ENCODE results near the gene TGFBR1.
"Not testable (repeated sequence)": the region's sequence is repeated elsewhere in the genome, so short reads cannot be mapped to it uniquely, and the experiment has no call there.

Gene TGFBR1

GRCh38 chr9:99192786-99193465 is 88.0 kb downstream of the TGFBR1 start:
- peak; percentile 24 for DNase-seq

GRCh38 chr9:99193466-99193821 is 88.5 kb downstream of the TGFBR1 start:
- DNase-seq = no peak

GRCh38 chr9:99196484-99196883 is 91.6 kb downstream of the TGFBR1 start:
- DNase-seq = not testable (repeated sequence)

GRCh38 chr9:99197124-99197630 is 92.3 kb downstream of the TGFBR1 start:
- no peak for DNase-seq

- no peak for DNase-seq
These were observed 93.1 kb downstream of the TGFBR1 start for GRCh38 chr9:99197987-99198386.

GRCh38 chr9:99199938-99200539 is 95.1 kb downstream of the TGFBR1 start:
- no peak for DNase-seq

GRCh38 chr9:99201603-99202002 is 96.7 kb downstream of the TGFBR1 start:
- no peak for DNase-seq
